ENCODE data around the gene HCN2. TPM values are rescaled to one million over a fixed set of nuclear protein-coding genes. Genes with fewer than 3 reads are reported as not detected.

The HCN2 gene
- total RNA-seq, 1 experiment from 2014 or later, result 4.6 TPM

GRCh38 chr19:639253-640160, 49.8 kb downstream of the HCN2 start, which contains the start of gene FGF22:
TSS of gene FGF22 (plus strand) at chr19:639879. CDS start at chr19:639926, 47 bp downstream.
- peak; percentile 40 for DNase-seq (ENCODE audit: low spot score)

GRCh38 chr19:640161-640558, 50.5 kb downstream of the HCN2 start:
- no peak for DNase-seq (ENCODE audit: low spot score)

- DNase-seq (ENCODE audit: low spot score), result no peak
Measured at GRCh38 chr19:640606-641189, 51.0 kb downstream of the HCN2 start.

- DNase-seq (ENCODE audit: low spot score), result no peak
Measured at GRCh38 chr19:641702-642101, 52.0 kb downstream of the HCN2 start.

- no peak for DNase-seq (ENCODE audit: low spot score)
Measured at GRCh38 chr19:642767-643727, 53.4 kb downstream of the HCN2 start.

GRCh38 chr19:643736-644135, 54.1 kb downstream of the HCN2 start:
- DNase-seq (ENCODE audit: low spot score), result no peak

- DNase-seq (ENCODE audit: low spot score), result no peak
Measured at GRCh38 chr19:644363-644762, 54.7 kb downstream of the HCN2 start.

GRCh38 chr19:644789-645188, 55.1 kb downstream of the HCN2 start:
- DNase-seq (ENCODE audit: low spot score), result no peak

GRCh38 chr19:645912-646778, 56.5 kb downstream of the HCN2 start:
- no peak for DNase-seq (ENCODE audit: low spot score)

- DNase-seq (ENCODE audit: low spot score), result no peak
Measured at GRCh38 chr19:646779-647565, 57.3 kb downstream of the HCN2 start.

GRCh38 chr19:647566-648284, 58.0 kb downstream of the HCN2 start:
- DNase-seq (ENCODE audit: low spot score), result no peak

- DNase-seq (ENCODE audit: low spot score), result no peak
Measured at GRCh38 chr19:648305-648704, 58.6 kb downstream of the HCN2 start.

GRCh38 chr19:648904-649801, 59.5 kb downstream of the HCN2 start:
- DNase-seq (ENCODE audit: low spot score), result no peak

- DNase-seq (ENCODE audit: low spot score), result no peak
Measured at GRCh38 chr19:650121-650520, 60.4 kb downstream of the HCN2 start.

GRCh38 chr19:651114-651818, 61.6 kb downstream of the HCN2 start:
- DNase-seq (ENCODE audit: low spot score), result no peak

GRCh38 chr19:651991-652390, 62.3 kb downstream of the HCN2 start:
- no peak for DNase-seq (ENCODE audit: low spot score)

GRCh38 chr19:652467-653389, 63.0 kb downstream of the HCN2 start:
- no peak for DNase-seq (ENCODE audit: low spot score)
